Peyer's patch (tissue), 4 donors: ENCODE results near the gene PCDHB7. TPM values are rescaled to one million over a fixed set of nuclear protein-coding genes. Genes with fewer than 3 reads are reported as not detected.
"Not testable (repeated sequence)": the region's sequence is repeated elsewhere in the genome, so short reads cannot be mapped to it uniquely, and the experiment has no call there.

Experiments
- DNase-seq, 3 donors: peaks; one replicate each; pipeline ENCODE4 v3.0.0-alpha.2; 2017 to 2019
- H3K27ac ChIP-seq, 4 donors: fragments of 200-600 bp; sonication (generic); one replicate each; pipeline ENCODE4 v1.5.1; 2016 to 2019
- H3K27me3 ChIP-seq, 2 donors: fragments of 200-600 bp; sonication (generic); one replicate each; pipeline ENCODE4 v1.5.1; 2019
- H3K36me3 ChIP-seq, 3 donors: fragments of 200-600 bp; sonication (generic); one replicate each; pipeline ENCODE4 v1.5.1; 2016 to 2019
- H3K4me1 ChIP-seq, 4 donors: fragments of 200-600 bp; sonication (generic); one replicate each; pipeline ENCODE4 v1.5.1; 2016 to 2019
- H3K4me3 ChIP-seq, 4 donors: fragments of 200-600 bp; sonication (generic); 1 replicate in 3 of 4; 2 replicates in 1 of 4; pipeline ENCODE4 v1.5.1; 2016 to 2019; ENCODE audit warnings: mild to moderate bottlenecking in 1 of 4
- H3K9me3 ChIP-seq, 4 donors: fragments of 200-600 bp; sonication (generic); one replicate each; pipeline ENCODE4 v1.5.1; 2016 to 2019; ENCODE audit warnings: mild to moderate bottlenecking in 1 of 4
- CTCF ChIP-seq, 6 experiments: fragments of 450-650 bp in 4 of 6; fragments of 200-600 bp in 2 of 6; sonication (generic) in 1 of 6; IDR thresholded peaks; one replicate each; pipeline ENCODE4 v1.5.1; 2017 to 2019; ENCODE audit warnings: antibody characterized with exemption in 6 of 6, mild to moderate bottlenecking in 3 of 6, moderate library complexity in 1 of 6
- POLR2A ChIP-seq, 2 donors: fragments of 450-650 bp; IDR thresholded peaks; one replicate each; pipeline ENCODE4 v1.5.1; 2017; ENCODE audit warnings: antibody characterized with exemption in 2 of 2, mild to moderate bottlenecking in 2 of 2, moderate library complexity in 2 of 2
- total RNA-seq, 4 donors: library from RNA; depleted of rRNA; stranded (reverse); fragments of >200 nt; gene quantifications; one replicate each; pipeline ENCODE4 v1.1.0, GENCODE V29; 2016

The PCDHB7 gene
- total RNA-seq, 4 donors from 2014 or later: 0.53 to 0.54 TPM; not detected in 2

DNA sequence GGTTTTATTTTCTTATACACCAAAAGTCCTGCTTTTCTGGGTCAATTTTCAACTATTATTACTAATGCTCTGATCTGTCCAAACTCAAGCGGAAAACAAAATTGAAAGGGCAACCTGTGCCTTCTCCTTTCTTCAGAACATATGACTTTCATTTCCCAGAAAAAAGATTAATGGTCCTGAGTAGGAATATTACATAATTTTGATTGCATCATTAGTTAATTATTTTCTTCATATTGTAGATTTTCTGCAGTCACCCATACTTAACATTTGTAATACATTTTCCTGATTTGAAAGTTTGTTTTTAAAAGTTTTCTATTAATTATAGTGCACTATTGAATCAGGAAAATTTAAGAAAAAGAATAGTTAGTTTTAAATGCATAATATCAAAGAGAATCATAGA is 3.5 kb downstream of the PCDHB7 start:
- H3K4me3 ChIP-seq: no peak overlapping the region
- H3K27me3 ChIP-seq: no peaks in the 10 kb centered on the region
- no peaks in the 10 kb centered on the region for H3K36me3 ChIP-seq
- H3K27ac ChIP-seq: no peak overlapping the region
- H3K4me1 ChIP-seq: no peaks in the 10 kb centered on the region
- H3K9me3 ChIP-seq: peaks cover 0 to 30% (median 6%) of the 10 kb centered on the region in 4 donors
- TF ChIP-seq CTCF (IDR thresholded peaks at IDR 0.05): no peak
- TF ChIP-seq POLR2A (IDR thresholded peaks at IDR 0.05): no peak
- no peak for DNase-seq

DNA sequence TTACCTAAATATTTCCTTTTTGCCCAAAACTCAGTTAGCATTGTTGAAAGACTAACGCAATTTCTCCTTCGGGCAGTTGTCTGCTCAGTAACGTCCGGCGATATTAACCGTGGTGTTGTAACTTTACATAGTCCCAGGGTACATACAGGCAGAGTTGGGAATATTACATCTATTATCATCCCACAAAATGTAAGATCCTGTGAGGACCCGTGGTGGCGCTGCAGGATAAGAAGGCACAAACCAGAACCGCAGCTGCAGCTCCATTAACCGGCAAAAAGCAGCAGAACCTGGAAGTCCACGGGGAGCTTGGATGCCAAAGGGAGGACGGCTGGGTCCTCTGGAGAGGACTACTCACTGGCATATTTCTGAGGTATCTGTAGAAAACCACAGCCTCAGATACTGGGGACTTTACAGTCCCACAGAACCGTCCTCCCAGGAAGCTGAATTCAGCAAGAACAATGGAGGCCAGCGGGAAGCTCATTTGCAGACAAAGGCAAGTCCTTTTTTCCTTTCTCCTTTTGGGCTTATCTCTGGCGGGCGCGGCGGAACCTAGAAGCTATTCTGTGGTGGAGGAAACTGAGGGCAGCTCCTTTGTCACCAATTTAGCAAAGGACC is 5.2 kb downstream of the PCDHB7 start, which contains the start of gene PCDHB8:
TSS of gene PCDHB8 (plus strand) at position 214 of the 615 bp plus-strand sequence. CDS start at position 459, 245 bp downstream.
- H3K27me3 ChIP-seq, H3K4me3 ChIP-seq: not testable (repeated sequence)
- peaks cover 0 to 30% (median 6%) of the 10 kb centered on the region in 4 donors for H3K9me3 ChIP-seq

DNA sequence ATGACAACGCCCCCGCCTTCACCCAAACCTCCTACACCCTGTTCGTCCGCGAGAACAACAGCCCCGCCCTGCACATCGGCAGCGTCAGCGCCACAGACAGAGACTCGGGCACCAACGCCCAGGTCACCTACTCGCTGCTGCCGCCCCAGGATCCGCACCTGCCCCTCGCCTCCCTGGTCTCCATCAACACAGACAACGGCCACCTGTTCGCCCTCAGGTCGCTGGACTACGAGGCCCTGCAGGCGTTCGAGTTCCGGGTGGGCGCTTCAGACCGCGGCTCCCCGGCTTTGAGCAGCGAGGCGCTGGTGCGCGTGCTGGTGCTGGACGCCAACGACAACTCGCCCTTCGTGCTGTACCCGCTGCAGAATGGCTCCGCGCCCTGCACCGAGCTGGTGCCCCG is 6.9 kb downstream of the PCDHB7 start:
- not testable (repeated sequence) for H3K4me1 ChIP-seq, H3K4me3 ChIP-seq, DNase-seq, H3K36me3 ChIP-seq, H3K27me3 ChIP-seq, H3K27ac ChIP-seq
- H3K9me3 ChIP-seq: peaks cover 0 to 31% (median 5%) of the 10 kb centered on the region in 4 donors

More for the DNA sequence above, 5.2 kb downstream of the PCDHB7 start, which contains the start of gene PCDHB8:
- H3K36me3 ChIP-seq, DNase-seq, H3K4me1 ChIP-seq, H3K27ac ChIP-seq: not testable (repeated sequence)

DNA sequence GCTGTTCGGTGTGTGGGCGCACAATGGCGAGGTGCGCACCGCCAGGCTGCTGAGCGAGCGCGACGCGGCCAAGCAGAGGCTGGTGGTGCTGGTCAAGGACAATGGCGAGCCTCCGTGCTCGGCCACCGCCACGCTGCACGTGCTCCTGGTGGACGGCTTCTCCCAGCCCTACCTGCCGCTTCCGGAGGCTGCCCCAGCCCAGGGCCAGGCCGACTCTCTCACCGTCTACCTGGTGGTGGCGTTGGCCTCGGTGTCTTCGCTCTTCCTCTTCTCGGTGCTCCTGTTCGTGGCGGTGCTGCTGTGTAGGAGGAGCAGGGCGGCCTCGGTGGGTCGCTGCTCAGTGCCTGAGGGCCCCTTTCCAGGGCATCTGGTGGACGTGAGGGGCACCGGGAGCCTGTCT is 7.4 kb downstream of the PCDHB7 start:
- DNase-seq, H3K36me3 ChIP-seq, H3K4me3 ChIP-seq, H3K4me1 ChIP-seq, H3K27ac ChIP-seq, H3K27me3 ChIP-seq: not testable (repeated sequence)
- peaks cover 0 to 29% (median 3%) of the 10 kb centered on the region in 4 donors for H3K9me3 ChIP-seq

- H3K36me3 ChIP-seq: no peaks in the 10 kb centered on the region
- no peak for DNase-seq
- no peak overlapping the region for H3K27ac ChIP-seq
- peaks cover 0 to 27% (median 2%) of the 10 kb centered on the region in 4 donors for H3K9me3 ChIP-seq
- no peak for TF ChIP-seq CTCF (IDR thresholded peaks at IDR 0.05)
- no peak for TF ChIP-seq POLR2A (IDR thresholded peaks at IDR 0.05)
- H3K4me1 ChIP-seq: no peaks in the 10 kb centered on the region
- no peak overlapping the region for H3K4me3 ChIP-seq
- H3K27me3 ChIP-seq: no peaks in the 10 kb centered on the region
Measured at GRCh38 chr5:141180313-141180712, 7.9 kb downstream of the PCDHB7 start.

DNA sequence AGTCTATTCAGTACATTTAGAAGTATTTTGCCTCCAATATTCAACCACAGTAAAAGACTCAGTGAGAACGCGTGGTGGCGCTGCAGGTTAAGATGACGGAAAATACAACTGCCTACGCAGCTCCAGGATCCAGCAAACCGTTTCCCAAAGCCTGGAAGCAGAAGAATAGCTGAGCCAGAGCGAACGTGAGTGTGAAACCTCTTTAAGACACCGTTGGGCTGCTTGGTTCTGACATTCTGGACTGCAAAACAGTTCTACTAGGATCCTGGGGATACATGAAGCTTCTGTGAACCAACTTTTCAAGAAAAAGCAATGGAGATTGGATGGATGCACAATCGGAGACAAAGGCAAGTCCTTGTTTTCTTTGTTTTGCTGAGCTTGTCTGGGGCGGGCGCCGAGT is 9.8 kb downstream of the PCDHB7 start, which contains the start of gene PCDHB16:
TSS of gene PCDHB16 (plus strand) at position 140 of the 400 bp plus-strand sequence. CDS start at position 313, 173 bp downstream.
- no peak within 1 kb of the TSS for H3K27ac ChIP-seq
- H3K9me3 ChIP-seq: peaks cover 0 to 28% (median 2%) of the 10 kb centered on the region in 4 donors
- no peaks in the 10 kb centered on the region for H3K36me3 ChIP-seq
- no peaks in the 10 kb centered on the region for H3K27me3 ChIP-seq
- peak within 1 kb of the TSS in 1 of 4 donors; percentile 19 for H3K4me3 ChIP-seq
- no peaks in the 10 kb centered on the region for H3K4me1 ChIP-seq
- TF ChIP-seq POLR2A (IDR thresholded peaks at IDR 0.05): no peak
- no peak for TF ChIP-seq CTCF (IDR thresholded peaks at IDR 0.05)
- DNase-seq: no peak

GRCh38 chr5:141184117-141184855 is 11.8 kb downstream of the PCDHB7 start:
- H3K4me1 ChIP-seq, H3K36me3 ChIP-seq, DNase-seq, H3K27ac ChIP-seq, H3K4me3 ChIP-seq, H3K27me3 ChIP-seq: not testable (repeated sequence)
- H3K9me3 ChIP-seq: peaks cover 0 to 20% (median under 1%) of the 10 kb centered on the region in 4 donors
